PC-3 (cell line): Measurements from ENCODE around the gene BORCS8.
"Not testable (repeated sequence)": the region's sequence is repeated elsewhere in the genome, so short reads cannot be mapped to it uniquely, and the experiment has no call there.

Source experiments
- CTCF ChIP-seq: fragments of 300-600 bp; sonication (generic); conservative IDR thresholded peaks from 2 replicates; pipeline ENCODE4 v1.5.1; 2017; ENCODE audit warnings: antibody characterized with exemption, low read depth, mild to moderate bottlenecking, low read length
- EZH2 ChIP-seq: fragments of 300-600 bp; sonication (generic); IDR thresholded peaks from one replicate; pipeline ENCODE4 v1.6.1; 2017; ENCODE audit warnings: antibody characterized with exemption, mild to moderate bottlenecking, low read length; ENCODE audit not compliant: unreplicated experiment

GRCh38 chr19:19148504-19148903 is 43.4 kb downstream of the BORCS8 start:
- not testable (repeated sequence) for TF ChIP-seq CTCF, EZH2
